ENCODE measurements around the gene KIAA1217. TPM values are rescaled to one million over a fixed set of nuclear protein-coding genes. Genes with fewer than 3 reads are reported as not detected.

The KIAA1217 gene
- polyA plus RNA-seq, 1 experiment: 2.2 TPM

- ChIA-PET CTCF (interaction anchor here (1.4 kb wide), 1 partner anchor 14 kb away, joined by 4 read pairs; no protein-coding TSS in a partner anchor), POLR2A (no interaction called here)
- TF ChIP-seq CTCF (IDR thresholded peaks at IDR 0.05; ENCODE audit: insufficient read depth, low read depth, low read length): no peak
- H3K4me3 ChIP-seq (ENCODE audit: low read depth, low read length): no peak overlapping the region
- H3K27me3 ChIP-seq (ENCODE audit: control insufficient read depth, insufficient read depth, low read length): no peaks in the 10 kb centered on the region
- no peaks in the 10 kb centered on the region for H3K36me3 ChIP-seq (ENCODE audit: control insufficient read depth, insufficient read depth, low read length)
- DNase-seq (ENCODE audit: low read depth): no peak
Observed at GRCh38 chr10:24240041-24240751, 31.3 kb downstream of the KIAA1217 start.

GRCh38 chr10:24241536-24242040 lies 32.6 kb downstream of the KIAA1217 start:
- Histone ChIP-seq H3K4me3 (ENCODE audit: low read depth, low read length) (no peak overlapping the region), H3K36me3 (ENCODE audit: control insufficient read depth, insufficient read depth, low read length) (no peaks in the 10 kb centered on the region), H3K27me3 (ENCODE audit: control insufficient read depth, insufficient read depth, low read length) (no peaks in the 10 kb centered on the region)
- TF ChIP-seq CTCF (IDR thresholded peaks at IDR 0.05; ENCODE audit: insufficient read depth, low read depth, low read length): no peak
- CTCF ChIA-PET: interaction anchor here (1.2 kb wide), 1 partner anchor 247 kb away, joined by 3 read pairs; no protein-coding TSS in a partner anchor
- POLR2A ChIA-PET: no interaction called here
- DNase-seq (ENCODE audit: low read depth): no peak

- CTCF ChIA-PET: interaction anchor here (1.3 kb wide), 1 partner anchor 47 kb away, joined by 3 read pairs; no protein-coding TSS in a partner anchor
- Histone ChIP-seq H3K27me3 (ENCODE audit: control insufficient read depth, insufficient read depth, low read length) (no peaks in the 10 kb centered on the region), H3K4me3 (ENCODE audit: low read depth, low read length) (no peak overlapping the region), H3K36me3 (ENCODE audit: control insufficient read depth, insufficient read depth, low read length) (no peaks in the 10 kb centered on the region)
- DNase-seq (ENCODE audit: low read depth): no peak
- no peak for TF ChIP-seq CTCF (IDR thresholded peaks at IDR 0.05; ENCODE audit: insufficient read depth, low read depth, low read length)
- POLR2A ChIA-PET: no interaction called here
Observed at GRCh38 chr10:24242562-24242961, 33.6 kb downstream of the KIAA1217 start.

- H3K27me3 ChIP-seq (ENCODE audit: control insufficient read depth, insufficient read depth, low read length): no peaks in the 10 kb centered on the region
- no peak overlapping the region for H3K4me3 ChIP-seq (ENCODE audit: low read depth, low read length)
- ChIA-PET POLR2A (no interaction called here), CTCF (no interaction called here)
- no peak for TF ChIP-seq CTCF (IDR thresholded peaks at IDR 0.05; ENCODE audit: insufficient read depth, low read depth, low read length)
- DNase-seq (ENCODE audit: low read depth): no peak
- no peaks in the 10 kb centered on the region for H3K36me3 ChIP-seq (ENCODE audit: control insufficient read depth, insufficient read depth, low read length)
Observed at GRCh38 chr10:24246365-24246764, 37.4 kb downstream of the KIAA1217 start.

GRCh38 chr10:24247841-24248240 lies 38.9 kb downstream of the KIAA1217 start:
- no peak overlapping the region for H3K4me3 ChIP-seq (ENCODE audit: low read depth, low read length)
- CTCF ChIA-PET: interaction anchor here (0.6 kb wide), 1 partner anchor 37 kb away, joined by 3 read pairs; no protein-coding TSS in a partner anchor
- DNase-seq (ENCODE audit: low read depth): no peak
- no peaks in the 10 kb centered on the region for H3K27me3 ChIP-seq (ENCODE audit: control insufficient read depth, insufficient read depth, low read length)
- TF ChIP-seq CTCF (IDR thresholded peaks at IDR 0.05; ENCODE audit: insufficient read depth, low read depth, low read length): no peak
- POLR2A ChIA-PET: no interaction called here
- H3K36me3 ChIP-seq (ENCODE audit: control insufficient read depth, insufficient read depth, low read length): no peaks in the 10 kb centered on the region

Measured in BJ (cell line).